ENCODE data around the gene KRTAP20-2. TPM values are rescaled to one million over a fixed set of nuclear protein-coding genes. Genes with fewer than 3 reads are reported as not detected.

Gene KRTAP20-2
- total RNA-seq, 2 experiments from 2014 or later = not detected

- Histone ChIP-seq H3K27ac (ENCODE audit: low read depth in 1 of 2, low read length in 2 of 2) (no peak within 1 kb of the TSS), H3K9me3 (ENCODE audit: control insufficient read depth in 1 of 2, insufficient read depth in 1 of 2, low read length in 2 of 2) (peaks cover 0 to 4% of the 10 kb centered on the region in 2 experiments), H3K36me3 (ENCODE audit: insufficient read depth, low read length) (no peaks in the 10 kb centered on the region), H3K4me3 (ENCODE audit: low read length) (no peak within 1 kb of the TSS), H3K4me1 (ENCODE audit: insufficient read depth, low read length) (no peaks in the 10 kb centered on the region), H3K27me3 (ENCODE audit: control insufficient read depth in 1 of 2, insufficient read depth in 2 of 2, low read length in 2 of 2) (no peaks in the 10 kb centered on the region)
- Mint-ChIP-seq H3K4me3 (no peak within 1 kb of the TSS), H3K27ac (no peak within 1 kb of the TSS), H3K36me3 (ENCODE audit: low read depth) (no peaks in the 10 kb centered on the region), H3K4me1 (ENCODE audit: low read depth) (no peaks in the 10 kb centered on the region), H3K27me3 (no peaks in the 10 kb centered on the region), H3K9me3 (no peaks in the 10 kb centered on the region)
- intact Hi-C loops (cut with DNase I, micrococcal nuclease) = no loop called here
- ChIA-PET CTCF (no interaction called here), POLR2A (no interaction called here)
- no peak for ATAC-seq (ENCODE audit: poor library complexity)
- TF ChIP-seq, protein P1, sequence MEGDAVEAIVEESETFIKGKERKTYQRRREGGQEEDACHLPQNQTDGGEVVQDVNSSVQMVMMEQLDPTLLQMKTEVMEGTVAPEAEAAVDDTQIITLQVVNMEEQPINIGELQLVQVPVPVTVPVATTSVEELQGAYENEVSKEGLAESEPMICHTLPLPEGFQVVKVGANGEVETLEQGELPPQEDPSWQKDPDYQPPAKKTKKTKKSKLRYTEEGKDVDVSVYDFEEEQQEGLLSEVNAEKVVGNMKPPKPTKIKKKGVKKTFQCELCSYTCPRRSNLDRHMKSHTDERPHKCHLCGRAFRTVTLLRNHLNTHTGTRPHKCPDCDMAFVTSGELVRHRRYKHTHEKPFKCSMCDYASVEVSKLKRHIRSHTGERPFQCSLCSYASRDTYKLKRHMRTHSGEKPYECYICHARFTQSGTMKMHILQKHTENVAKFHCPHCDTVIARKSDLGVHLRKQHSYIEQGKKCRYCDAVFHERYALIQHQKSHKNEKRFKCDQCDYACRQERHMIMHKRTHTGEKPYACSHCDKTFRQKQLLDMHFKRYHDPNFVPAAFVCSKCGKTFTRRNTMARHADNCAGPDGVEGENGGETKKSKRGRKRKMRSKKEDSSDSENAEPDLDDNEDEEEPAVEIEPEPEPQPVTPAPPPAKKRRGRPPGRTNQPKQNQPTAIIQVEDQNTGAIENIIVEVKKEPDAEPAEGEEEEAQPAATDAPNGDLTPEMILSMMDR (IDR thresholded peaks at IDR 0.05) = no peak
- DNase-seq = no peak
These were observed 18.9 kb upstream of the KRTAP20-2 start, which contains the start of gene KRTAP20-1 for GRCh38 chr21:30616125-30616524. Gene KRTAP20-1 (plus strand): TSS chr21:30616425. CDS start chr21:30616455, 30 bp downstream.

GRCh38 chr21:30620080-30620479 lies 14.9 kb upstream of the KRTAP20-2 start:
- ChIA-PET CTCF (no interaction called here), POLR2A (no interaction called here)
- H3K27ac ChIP-seq (ENCODE audit: low read depth in 1 of 2, low read length in 2 of 2) = no peak overlapping the region
- ATAC-seq (ENCODE audit: poor library complexity) (no peak), DNase-seq (no peak)
- H3K27me3 ChIP-seq (ENCODE audit: control insufficient read depth in 1 of 2, insufficient read depth in 2 of 2, low read length in 2 of 2) = no peaks in the 10 kb centered on the region
- no peak overlapping the region for H3K27ac Mint-ChIP-seq
- intact Hi-C loops (cut with DNase I, micrococcal nuclease) = no loop called here
- H3K9me3 ChIP-seq (ENCODE audit: control insufficient read depth in 1 of 2, insufficient read depth in 1 of 2, low read length in 2 of 2) = no peaks in the 10 kb centered on the region
- no peaks in the 10 kb centered on the region for H3K4me1 ChIP-seq (ENCODE audit: insufficient read depth, low read length)
- H3K4me3 ChIP-seq (ENCODE audit: low read length) = no peak overlapping the region
- peaks cover 4% of the 10 kb centered on the region for H3K27me3 Mint-ChIP-seq
- H3K36me3 Mint-ChIP-seq (ENCODE audit: low read depth) = no peaks in the 10 kb centered on the region
- no peaks in the 10 kb centered on the region for H3K36me3 ChIP-seq (ENCODE audit: insufficient read depth, low read length)
- no peaks in the 10 kb centered on the region for H3K4me1 Mint-ChIP-seq (ENCODE audit: low read depth)
- TF ChIP-seq, protein P1 (IDR thresholded peaks at IDR 0.05) = no peak
- H3K4me3 Mint-ChIP-seq = no peak overlapping the region
- H3K9me3 Mint-ChIP-seq = peaks cover 2% of the 10 kb centered on the region

DNA sequence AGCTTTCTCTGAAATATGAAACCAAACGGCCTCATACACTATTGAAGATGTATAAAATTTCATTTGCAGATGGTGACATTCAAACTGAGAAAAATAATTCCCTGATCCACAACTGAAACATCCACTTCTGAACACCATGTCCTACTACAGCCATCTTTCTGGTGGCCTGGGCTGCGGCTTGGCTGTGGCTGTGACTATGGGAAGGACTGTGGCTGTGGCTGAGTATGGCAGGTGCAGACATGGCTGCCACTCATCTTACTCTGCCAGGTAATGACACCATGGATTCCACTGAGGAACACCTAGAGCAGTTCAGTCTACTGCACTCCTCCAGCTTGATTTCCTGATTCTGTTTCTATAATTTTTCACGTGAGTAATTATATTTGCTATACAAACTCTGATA lies 14.5 kb upstream of the KRTAP20-2 start, which contains the start of gene KRTAP20-4:
Gene KRTAP20-4 (plus strand): TSS at position 106 of the 400 bp plus-strand sequence.
- H3K4me3 Mint-ChIP-seq = no peak within 1 kb of the TSS
- POLR2A ChIA-PET = no interaction called here
- H3K36me3 ChIP-seq (ENCODE audit: insufficient read depth, low read length) = no peaks in the 10 kb centered on the region

More for the DNA sequence above, 14.5 kb upstream of the KRTAP20-2 start, which contains the start of gene KRTAP20-4:
- Histone ChIP-seq H3K27ac (ENCODE audit: low read depth in 1 of 2, low read length in 2 of 2) (no peak within 1 kb of the TSS), H3K4me3 (ENCODE audit: low read length) (no peak within 1 kb of the TSS), H3K4me1 (ENCODE audit: insufficient read depth, low read length) (no peaks in the 10 kb centered on the region), H3K9me3 (ENCODE audit: control insufficient read depth in 1 of 2, insufficient read depth in 1 of 2, low read length in 2 of 2) (peaks cover 0 to 4% of the 10 kb centered on the region in 2 experiments), H3K27me3 (ENCODE audit: control insufficient read depth in 1 of 2, insufficient read depth in 2 of 2, low read length in 2 of 2) (no peaks in the 10 kb centered on the region)
- ATAC-seq (ENCODE audit: poor library complexity) (no peak), DNase-seq (no peak)
- TF ChIP-seq, protein P1 (IDR thresholded peaks at IDR 0.05) = no peak
- peaks cover 3% of the 10 kb centered on the region for H3K9me3 Mint-ChIP-seq
- H3K27ac Mint-ChIP-seq = no peak within 1 kb of the TSS
- CTCF ChIA-PET = no interaction called here
- peaks cover 4% of the 10 kb centered on the region for H3K27me3 Mint-ChIP-seq
- no peaks in the 10 kb centered on the region for H3K36me3 Mint-ChIP-seq (ENCODE audit: low read depth)
- H3K4me1 Mint-ChIP-seq (ENCODE audit: low read depth) = no peaks in the 10 kb centered on the region
- intact Hi-C loops (cut with DNase I, micrococcal nuclease) = no loop called here
